K562 (cell line): ENCODE results near the gene ZNF775. TPM values are rescaled to one million over a fixed set of nuclear protein-coding genes. Genes with fewer than 3 reads are reported as not detected.

ENCODE experiments used
- ATAC-seq: fragments of 200-7000 bp; cut with Tn5 transposase; 3 replicates; pipeline ENCODE4 v1.9.1; 2020; ENCODE audit warnings: moderate library complexity
- BruUV-seq: library from RNA; stranded (reverse); fragments of 400-500 nt; replicated peaks from 2 replicates; lab custom pipeline; 2021; lab: Mats Ljungman, UMichigan
- CTCF ChIA-PET: fragments of 300-600 bp; formaldehyde crosslinking; extraction: SDS; loops from one replicate; lab custom pipeline; 2021; ENCODE audit warnings: low intra/inter-chr PET ratio; lab: Yijun Ruan, JAX
- POLR2A ChIA-PET: fragments of 300-600, 350-650 bp; sonication (Branson Sonifier 250); formaldehyde crosslinking; extraction: SDS; loops from one replicate; lab custom pipeline; 2021; ENCODE audit warnings: antibody characterized with exemption, inconsistent platforms; lab: Yijun Ruan, JAX
- DNase-seq, 4 experiments: peaks; one replicate each; pipeline versions ENCODE4 v3.0.0 to v3.0.0-alpha.2; 2011 to 2018; ENCODE audit warnings: low spot score in 3 of 4, mixed read lengths in 3 of 4; ENCODE audit errors: extremely low read depth in 1 of 4
- FAIRE-seq: peaks from 2 replicates; lab custom pipeline; 2011; peaks lifted over from hg19 to GRCh38; lab: Jason Lieb, UNC
- H2AFZ ChIP-seq: 2 replicates; pipeline ENCODE4 v1.6.0; 2011; ENCODE audit warnings: low read depth, low read length, control low read depth, inconsistent platforms
- H3K27ac ChIP-seq: fragments of 200-600 bp; 3 replicates; pipeline ENCODE4 v1.8.0; 2011; ENCODE audit warnings: low read depth, mild to moderate bottlenecking, control low read depth, inconsistent platforms, low read length, moderate library complexity, mixed read lengths; ENCODE audit errors: extremely low read depth
- H3K27me3 ChIP-seq, 2 experiments: fragments of 300-600 bp in 1 of 2; 2 replicates in 1 of 2; 3 replicates in 1 of 2; pipeline versions ENCODE4 v1.6.0 to v1.8.0; 2011; ENCODE audit warnings: inconsistent platforms in 2 of 2, low read length in 2 of 2, mild to moderate bottlenecking in 1 of 2, mixed read lengths in 1 of 2, moderate library complexity in 1 of 2; ENCODE audit not compliant: control insufficient read depth in 2 of 2, insufficient read depth in 2 of 2
- H3K36me3 ChIP-seq: fragments of 300-600 bp; 3 replicates; pipeline ENCODE4 v1.8.0; 2011; ENCODE audit warnings: mild to moderate bottlenecking, low read length, inconsistent platforms; ENCODE audit not compliant: control insufficient read depth, insufficient read depth
- H3K4me1 ChIP-seq, 2 experiments: fragments of 200-600 bp in 1 of 2; replicated peaks in 1 of 2; 2 replicates in 1 of 2; 3 replicates in 1 of 2; pipeline versions ENCODE4 v1.5.1 to v1.8.0; 2011; ENCODE audit warnings: inconsistent platforms in 2 of 2, low read length in 2 of 2, mild to moderate bottlenecking in 1 of 2, mixed read lengths in 1 of 2, moderate library complexity in 1 of 2; ENCODE audit not compliant: control insufficient read depth in 2 of 2, insufficient read depth in 2 of 2
- H3K4me2 ChIP-seq: 2 replicates; pipeline ENCODE4 v1.6.1; 2011; ENCODE audit warnings: low read length, control low read depth, inconsistent platforms, mixed read lengths; ENCODE audit not compliant: insufficient read depth
- H3K4me3 ChIP-seq: fragments of 200-600 bp; sonication (generic), shearing (Covaris generic); 2 replicates; pipeline ENCODE4 v1.5.1; 2016; ENCODE audit warnings: control low read depth, inconsistent platforms
- H3K79me2 ChIP-seq: fragments of 200-600 bp; 3 replicates; pipeline ENCODE4 v1.8.0; 2011; ENCODE audit warnings: low read length, inconsistent platforms; ENCODE audit not compliant: control insufficient read depth, insufficient read depth
- H3K9ac ChIP-seq, 2 experiments: 2 replicates each; pipeline versions ENCODE4 v1.6.0 to v1.6.1; 2011; ENCODE audit warnings: low read depth in 2 of 2, low read length in 2 of 2, control low read depth in 1 of 2, inconsistent platforms in 1 of 2, mild to moderate bottlenecking in 1 of 2, mixed read lengths in 1 of 2; ENCODE audit not compliant: insufficient read depth in 1 of 2
- H3K9me1 ChIP-seq: one replicate; pipeline ENCODE4 v1.6.0; 2011; ENCODE audit warnings: inconsistent platforms, mild to moderate bottlenecking, low read length, moderate library complexity; ENCODE audit not compliant: control insufficient read depth, insufficient read depth
- H3K9me3 ChIP-seq: replicated peaks from 2 replicates; pipeline ENCODE4 v1.5.1; 2011; ENCODE audit warnings: low read depth, low read length, inconsistent platforms; ENCODE audit not compliant: control insufficient read depth, insufficient read depth
- H4K20me1 ChIP-seq: replicated peaks from 2 replicates; pipeline ENCODE4 v1.6.1; 2011; ENCODE audit warnings: low read length, inconsistent platforms, mixed read lengths; ENCODE audit not compliant: control insufficient read depth, insufficient read depth
- NFRKB ChIP-seq: fragments of 450-650 bp; IDR thresholded peaks from 2 replicates; pipeline ENCODE4 v1.6.1; 2016; ENCODE audit warnings: low read depth
- SRSF9 ChIP-seq: fragments of 200-400 bp; formaldehyde crosslinking; IDR thresholded peaks from 2 replicates; pipeline ENCODE4 v1.6.1; 2017; ENCODE audit warnings: low read depth, low read length, borderline replicate concordance
- ZNF146 ChIP-seq: IDR thresholded peaks from one replicate; pipeline ENCODE4 v1.6.1; 2018; ENCODE audit warnings: missing compliant biosample characterization; ENCODE audit not compliant: unreplicated experiment
- ZNF324 ChIP-seq: fragments of 250-450 bp; sonication (Bioruptor Pico); IDR thresholded peaks from 2 replicates; pipeline ENCODE4 v1.4.0; 2020; ENCODE audit warnings: mild to moderate bottlenecking
- in situ Hi-C: fragments of 300-500 bp; cut with MboI; formaldehyde crosslinking; loops from 4 replicates; pipeline ENCODE4 v1.15.0; 2018; ENCODE audit warnings: inconsistent platforms, mixed read lengths
- intact Hi-C: fragments of 100-400 bp; cut with micrococcal nuclease; formaldehyde crosslinking; loops from 2 replicates; pipeline ENCODE4 v1.14.2; 2022
- polyA plus RNA-seq, 8 experiments: library from polyadenylated mRNA; depleted of rRNA in 4 of 8; stranded (reverse) in 5 of 8; unstranded in 3 of 8; fragments of >200 nt; fragmentation: Nextera tagmentation in 2 of 8; fragmentation: Illumina TruSeq in 1 of 8; extraction: Ambion mirVana in 2 of 8; extraction: Trizol in 1 of 8; gene quantifications; 2 replicates each; pipeline versions ENCODE4 v1.2.1 to v1.2.3, GENCODE V29; 2011 to 2014; ENCODE audit warnings: inconsistent platforms in 1 of 8, missing spikeins in 1 of 8
- total RNA-seq, 7 experiments: library from RNA; depleted of rRNA in 6 of 7; stranded (reverse); fragments of >200 nt in 6 of 7; fragmentation: Illumina TruSeq in 2 of 7; extraction: Trizol in 2 of 7; gene quantifications; 2 replicates each; pipeline versions ENCODE4 v1.2.1 to v1.2.3, GENCODE V29; 2011 to 2021; ENCODE audit warnings: low replicate concordance in 1 of 7
- TF ChIP-seq, protein P1 (sequence below): fragments of 450-650 bp; IDR thresholded peaks from 2 replicates; pipeline ENCODE4 v1.6.1; 2018; ENCODE audit warnings: mild to moderate bottlenecking, low read depth; ENCODE audit not compliant: partially characterized antibody
- TF ChIP-seq, protein P2 (sequence below): fragments of 200-800 bp; sonication (Bioruptor generic); IDR thresholded peaks from 2 replicates; pipeline ENCODE4 v1.6.1; 2016; ENCODE audit warnings: missing genetic modification characterization, missing compliant biosample characterization

Gene ZNF775
- total and polyA plus RNA-seq, 9 of the 15 experiments (the other 6 are each of a cell fraction or from before 2014, with no cell fraction given), result 0.04 to 18.7 (median 4.9) TPM

DNA sequence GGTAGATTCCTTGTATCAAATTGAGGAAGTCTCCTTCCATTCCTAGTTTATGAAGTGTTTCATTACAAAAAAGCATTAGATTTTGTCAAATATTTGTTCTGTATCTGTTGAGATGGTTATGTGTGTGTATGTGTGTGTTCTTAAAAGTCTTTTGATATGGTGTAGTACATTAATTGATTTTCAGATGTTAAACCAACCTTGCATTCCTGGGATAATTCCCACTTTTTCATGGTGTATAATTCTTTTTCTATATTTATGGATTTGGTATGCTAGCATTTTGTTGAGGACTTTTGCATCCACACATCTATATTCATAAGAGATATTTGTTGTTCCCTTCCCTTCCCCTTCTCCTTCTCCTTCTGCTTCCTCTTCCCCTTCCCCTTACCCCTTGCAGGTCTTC lies 62.4 kb downstream of the ZNF775 start:
- intact Hi-C loops, result no loop called here
- Histone ChIP-seq H3K79me2 (no peaks in the 10 kb centered on the region), H4K20me1 (no peaks in the 10 kb centered on the region), H2AFZ (no peak overlapping the region), H3K27ac (no peak overlapping the region), H3K4me2 (no peak overlapping the region), H3K27me3 (peaks cover 39 to 40% of the 10 kb centered on the region in 2 experiments; a peak in 4 of 5 replicates), H3K9me1 (no peaks in the 10 kb centered on the region), H3K36me3 (no peaks in the 10 kb centered on the region), H3K4me3 (no peak overlapping the region), H3K9ac (no peak overlapping the region), H3K9me3 (peaks cover 12% of the 10 kb centered on the region), H3K4me1 (peaks cover 0 to 6% of the 10 kb centered on the region in 2 experiments; a peak in 1 of 5 replicates)
- FAIRE-seq (no peak), DNase-seq (no peak), ATAC-seq (no peak)
- ChIA-PET POLR2A (no interaction called here), CTCF (no interaction called here)
- BruUV-seq, result no TSS peak
- TF ChIP-seq SRSF9 (no peak), ZNF324 (peak; percentile 92), ZNF146 (CRISPR knock-in tag) (no peak), NFRKB (no peak)
- TF ChIP-seq, protein P1, sequence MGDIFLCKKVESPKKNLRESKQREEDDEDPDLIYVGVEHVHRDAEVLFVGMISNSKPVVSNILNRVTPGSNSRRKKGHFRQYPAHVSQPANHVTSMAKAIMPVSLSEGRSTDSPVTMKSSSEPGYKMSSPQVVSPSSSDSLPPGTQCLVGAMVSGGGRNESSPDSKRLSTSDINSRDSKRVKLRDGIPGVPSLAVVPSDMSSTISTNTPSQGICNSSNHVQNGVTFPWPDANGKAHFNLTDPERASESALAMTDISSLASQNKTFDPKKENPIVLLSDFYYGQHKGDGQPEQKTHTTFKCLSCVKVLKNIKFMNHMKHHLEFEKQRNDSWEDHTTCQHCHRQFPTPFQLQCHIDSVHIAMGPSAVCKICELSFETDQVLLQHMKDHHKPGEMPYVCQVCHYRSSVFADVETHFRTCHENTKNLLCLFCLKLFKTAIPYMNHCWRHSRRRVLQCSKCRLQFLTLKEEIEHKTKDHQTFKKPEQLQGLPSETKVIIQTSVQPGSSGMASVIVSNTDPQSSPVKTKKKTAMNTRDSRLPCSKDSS, result peak; percentile 43
- TF ChIP-seq, protein P2, sequence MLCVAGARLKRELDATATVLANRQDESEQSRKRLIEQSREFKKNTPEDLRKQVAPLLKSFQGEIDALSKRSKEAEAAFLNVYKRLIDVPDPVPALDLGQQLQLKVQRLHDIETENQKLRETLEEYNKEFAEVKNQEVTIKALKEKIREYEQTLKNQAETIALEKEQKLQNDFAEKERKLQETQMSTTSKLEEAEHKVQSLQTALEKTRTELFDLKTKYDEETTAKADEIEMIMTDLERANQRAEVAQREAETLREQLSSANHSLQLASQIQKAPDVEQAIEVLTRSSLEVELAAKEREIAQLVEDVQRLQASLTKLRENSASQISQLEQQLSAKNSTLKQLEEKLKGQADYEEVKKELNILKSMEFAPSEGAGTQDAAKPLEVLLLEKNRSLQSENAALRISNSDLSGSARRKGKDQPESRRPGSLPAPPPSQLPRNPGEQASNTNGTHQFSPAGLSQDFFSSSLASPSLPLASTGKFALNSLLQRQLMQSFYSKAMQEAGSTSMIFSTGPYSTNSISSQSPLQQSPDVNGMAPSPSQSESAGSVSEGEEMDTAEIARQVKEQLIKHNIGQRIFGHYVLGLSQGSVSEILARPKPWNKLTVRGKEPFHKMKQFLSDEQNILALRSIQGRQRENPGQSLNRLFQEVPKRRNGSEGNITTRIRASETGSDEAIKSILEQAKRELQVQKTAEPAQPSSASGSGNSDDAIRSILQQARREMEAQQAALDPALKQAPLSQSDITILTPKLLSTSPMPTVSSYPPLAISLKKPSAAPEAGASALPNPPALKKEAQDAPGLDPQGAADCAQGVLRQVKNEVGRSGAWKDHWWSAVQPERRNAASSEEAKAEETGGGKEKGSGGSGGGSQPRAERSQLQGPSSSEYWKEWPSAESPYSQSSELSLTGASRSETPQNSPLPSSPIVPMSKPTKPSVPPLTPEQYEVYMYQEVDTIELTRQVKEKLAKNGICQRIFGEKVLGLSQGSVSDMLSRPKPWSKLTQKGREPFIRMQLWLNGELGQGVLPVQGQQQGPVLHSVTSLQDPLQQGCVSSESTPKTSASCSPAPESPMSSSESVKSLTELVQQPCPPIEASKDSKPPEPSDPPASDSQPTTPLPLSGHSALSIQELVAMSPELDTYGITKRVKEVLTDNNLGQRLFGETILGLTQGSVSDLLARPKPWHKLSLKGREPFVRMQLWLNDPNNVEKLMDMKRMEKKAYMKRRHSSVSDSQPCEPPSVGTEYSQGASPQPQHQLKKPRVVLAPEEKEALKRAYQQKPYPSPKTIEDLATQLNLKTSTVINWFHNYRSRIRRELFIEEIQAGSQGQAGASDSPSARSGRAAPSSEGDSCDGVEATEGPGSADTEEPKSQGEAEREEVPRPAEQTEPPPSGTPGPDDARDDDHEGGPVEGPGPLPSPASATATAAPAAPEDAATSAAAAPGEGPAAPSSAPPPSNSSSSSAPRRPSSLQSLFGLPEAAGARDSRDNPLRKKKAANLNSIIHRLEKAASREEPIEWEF (CRISPR knock-in tag), result no peak
- in situ Hi-C loops, result no loop called here
